ENCODE data around the gene PRKCZ.

PRKCZ gene

GRCh38 chr1:2103266-2103900, 53.2 kb downstream of the PRKCZ start:
- H3K9me3 ChIP-seq, result no peaks in the 10 kb centered on the region
- H3K4me1 ChIP-seq (ENCODE audit: control insufficient read depth in 1 of 2, insufficient read depth in 1 of 2, low read depth in 1 of 2, low read length in 1 of 2), result no peaks in the 10 kb centered on the region
- no peaks in the 10 kb centered on the region for H3K36me3 ChIP-seq
- no peak for TF ChIP-seq CTCF (IDR thresholded peaks at IDR 0.05)
- H3K4me3 ChIP-seq (ENCODE audit: low read depth in 1 of 2, low read length in 1 of 2), result no peak overlapping the region
- H3K27me3 ChIP-seq, result no peaks in the 10 kb centered on the region
- no peak overlapping the region for H3K27ac ChIP-seq

GRCh38 chr1:2103901-2104590, 53.8 kb downstream of the PRKCZ start:
- Histone ChIP-seq H3K4me3 (ENCODE audit: low read depth in 1 of 2, low read length in 1 of 2) (no peak overlapping the region), H3K9me3 (no peaks in the 10 kb centered on the region), H3K36me3 (no peaks in the 10 kb centered on the region), H3K27ac (no peak overlapping the region), H3K4me1 (ENCODE audit: control insufficient read depth in 1 of 2, insufficient read depth in 1 of 2, low read depth in 1 of 2, low read length in 1 of 2) (no peaks in the 10 kb centered on the region), H3K27me3 (no peaks in the 10 kb centered on the region)
- no peak for TF ChIP-seq CTCF (IDR thresholded peaks at IDR 0.05)

GRCh38 chr1:2104621-2105427, 54.6 kb downstream of the PRKCZ start:
- H3K4me3 ChIP-seq (ENCODE audit: low read depth in 1 of 2, low read length in 1 of 2), result no peak overlapping the region
- no peaks in the 10 kb centered on the region for H3K27me3 ChIP-seq
- no peaks in the 10 kb centered on the region for H3K9me3 ChIP-seq
- no peaks in the 10 kb centered on the region for H3K4me1 ChIP-seq (ENCODE audit: control insufficient read depth in 1 of 2, insufficient read depth in 1 of 2, low read depth in 1 of 2, low read length in 1 of 2)
- no peak for TF ChIP-seq CTCF (IDR thresholded peaks at IDR 0.05)
- H3K27ac ChIP-seq, result no peak overlapping the region
- H3K36me3 ChIP-seq, result no peaks in the 10 kb centered on the region

GRCh38 chr1:2105781-2106524, 55.7 kb downstream of the PRKCZ start:
- Histone ChIP-seq H3K27ac (no peak overlapping the region), H3K9me3 (no peaks in the 10 kb centered on the region), H3K27me3 (no peaks in the 10 kb centered on the region), H3K36me3 (no peaks in the 10 kb centered on the region), H3K4me3 (ENCODE audit: low read depth in 1 of 2, low read length in 1 of 2) (no peak overlapping the region), H3K4me1 (ENCODE audit: control insufficient read depth in 1 of 2, insufficient read depth in 1 of 2, low read depth in 1 of 2, low read length in 1 of 2) (no peaks in the 10 kb centered on the region)
- no peak for TF ChIP-seq CTCF (IDR thresholded peaks at IDR 0.05)

GRCh38 chr1:2106659-2107405, 56.6 kb downstream of the PRKCZ start:
- no peak overlapping the region for H3K27ac ChIP-seq
- H3K36me3 ChIP-seq, result no peaks in the 10 kb centered on the region
- H3K9me3 ChIP-seq, result no peaks in the 10 kb centered on the region
- H3K27me3 ChIP-seq, result no peaks in the 10 kb centered on the region
- H3K4me1 ChIP-seq (ENCODE audit: control insufficient read depth in 1 of 2, insufficient read depth in 1 of 2, low read depth in 1 of 2, low read length in 1 of 2), result no peaks in the 10 kb centered on the region
- TF ChIP-seq CTCF (IDR thresholded peaks at IDR 0.05), result no peak
- no peak overlapping the region for H3K4me3 ChIP-seq (ENCODE audit: low read depth in 1 of 2, low read length in 1 of 2)
